Jurkat, Clone E6-1 (cell line): ENCODE results near the gene SRM.
"Not testable (repeated sequence)": the region's sequence is repeated elsewhere in the genome, so short reads cannot be mapped to it uniquely, and the experiment has no call there.

Source experiments
- DNase-seq: peaks from one replicate; pipeline ENCODE4 v3.0.0-alpha.2; 2011; ENCODE audit warnings: low read depth, low spot score
- H3K4me3 ChIP-seq: 2 replicates; pipeline ENCODE4 v1.5.1; 2011; ENCODE audit warnings: mild to moderate bottlenecking, low read length, control low read depth, moderate library complexity

SRM gene

GRCh38 chr1:11067716-11068599 is 8.1 kb upstream of the SRM start:
- no peak for DNase-seq
- H3K4me3 ChIP-seq: no peak overlapping the region

GRCh38 chr1:11065796-11066195 is 6.0 kb upstream of the SRM start:
- no peak for DNase-seq

GRCh38 chr1:11064942-11065341 is 5.1 kb upstream of the SRM start:
- no peak for DNase-seq
- no peak overlapping the region for H3K4me3 ChIP-seq

More at GRCh38 chr1:11065796-11066195, 6.0 kb upstream of the SRM start:
- no peak overlapping the region for H3K4me3 ChIP-seq

GRCh38 chr1:11063937-11064537 is 4.2 kb upstream of the SRM start:
- peak; percentile 21 for DNase-seq
- not testable (repeated sequence) for H3K4me3 ChIP-seq

GRCh38 chr1:11062965-11063401 is 3.2 kb upstream of the SRM start:
- peak; percentile 18 for DNase-seq
- H3K4me3 ChIP-seq: no peak overlapping the region

GRCh38 chr1:11061652-11062365 is 2.0 kb upstream of the SRM start:
- no peak for DNase-seq
- no peak overlapping the region for H3K4me3 ChIP-seq

GRCh38 chr1:11059155-11059967 is 457 bp downstream of the SRM start:
- H3K4me3 ChIP-seq: peak overlapping the region; percentile 90
- DNase-seq: no peak

- no peak for DNase-seq
- peak overlapping the region; percentile 90 for H3K4me3 ChIP-seq
Measured at GRCh38 chr1:11058595-11059154, 1.1 kb downstream of the SRM start.

GRCh38 chr1:11058026-11058425 is 1.8 kb downstream of the SRM start:
- DNase-seq: no peak
- H3K4me3 ChIP-seq: no peak overlapping the region

- DNase-seq: no peak
- no peak overlapping the region for H3K4me3 ChIP-seq
Measured at GRCh38 chr1:11057477-11057876, 2.3 kb downstream of the SRM start.

- DNase-seq: no peak
- no peak overlapping the region for H3K4me3 ChIP-seq
Measured at GRCh38 chr1:11056504-11056903, 3.3 kb downstream of the SRM start.

GRCh38 chr1:11055676-11056075 is 4.1 kb downstream of the SRM start:
- DNase-seq: no peak
- H3K4me3 ChIP-seq: no peak overlapping the region

GRCh38 chr1:11054666-11055065 is 5.2 kb downstream of the SRM start:
- no peak for DNase-seq
- no peak overlapping the region for H3K4me3 ChIP-seq

- no peak overlapping the region for H3K4me3 ChIP-seq
- DNase-seq: no peak
Measured at GRCh38 chr1:11054181-11054580, 5.6 kb downstream of the SRM start.

GRCh38 chr1:11053758-11054137 is 6.1 kb downstream of the SRM start:
- DNase-seq: no peak
- no peak overlapping the region for H3K4me3 ChIP-seq

GRCh38 chr1:11052839-11053757 is 6.7 kb downstream of the SRM start:
- no peak for DNase-seq
- H3K4me3 ChIP-seq: no peak overlapping the region

GRCh38 chr1:11051781-11052511 is 7.9 kb downstream of the SRM start:
- no peak for DNase-seq
- no peak overlapping the region for H3K4me3 ChIP-seq
